NCI-H2227 (cell line): ENCODE data around the gene RSRP1.
"Not testable (repeated sequence)": the region's sequence is repeated elsewhere in the genome, so short reads cannot be mapped to it uniquely, and the experiment has no call there.

Source experiments
- DNase-seq: peaks from one replicate; lab custom pipeline; 2025; ENCODE audit not compliant: unreplicated experiment; lab: John Stamatoyannopoulos, UW

Gene RSRP1, protein sequence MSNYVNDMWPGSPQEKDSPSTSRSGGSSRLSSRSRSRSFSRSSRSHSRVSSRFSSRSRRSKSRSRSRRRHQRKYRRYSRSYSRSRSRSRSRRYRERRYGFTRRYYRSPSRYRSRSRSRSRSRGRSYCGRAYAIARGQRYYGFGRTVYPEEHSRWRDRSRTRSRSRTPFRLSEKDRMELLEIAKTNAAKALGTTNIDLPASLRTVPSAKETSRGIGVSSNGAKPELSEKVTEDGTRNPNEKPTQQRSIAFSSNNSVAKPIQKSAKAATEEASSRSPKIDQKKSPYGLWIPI

DNA sequence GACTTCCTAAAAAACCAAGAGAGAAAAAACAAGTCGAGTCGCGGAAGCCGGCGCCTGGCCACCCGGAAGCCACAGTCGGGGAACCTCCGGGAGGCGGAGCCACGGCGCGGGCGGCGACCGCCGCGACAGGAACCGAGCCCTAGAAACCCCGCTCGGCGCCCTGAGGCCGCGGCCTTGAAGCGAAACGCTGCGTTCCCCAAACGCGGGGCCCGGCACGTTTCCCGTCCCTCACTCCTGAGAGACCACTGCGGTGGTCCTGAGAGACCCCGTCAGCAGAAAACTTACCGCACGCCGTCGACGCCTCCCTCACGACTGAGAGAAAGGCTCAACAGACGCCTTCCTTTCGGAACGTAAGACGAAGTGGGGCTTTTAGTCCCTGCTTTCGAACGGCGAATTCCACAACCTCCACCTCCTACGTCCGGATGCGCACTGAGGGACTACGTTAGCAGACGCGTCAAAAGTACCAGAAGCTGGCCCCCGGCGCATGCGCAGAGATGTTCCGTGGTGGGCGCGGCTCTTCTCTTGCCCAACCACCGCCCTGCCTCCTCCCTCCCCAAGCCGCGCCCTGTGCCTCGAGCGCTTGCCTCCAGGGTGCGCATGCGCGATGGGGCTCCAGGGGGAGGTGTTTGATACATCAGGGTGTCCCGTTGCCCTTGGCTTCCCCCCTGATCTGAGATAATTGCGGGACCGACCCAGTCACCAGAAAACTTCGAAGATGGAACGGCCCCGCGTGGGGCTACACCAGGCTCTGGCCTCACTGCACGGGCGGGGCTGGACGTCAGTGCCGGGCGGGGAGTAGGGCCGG is at the start of gene RSRP1:
RSRP1 (minus strand) TSS at position 431 of the 805 bp plus-strand sequence. CDS start 491 bp downstream, outside the sequence.
- peak; percentile 99 for DNase-seq

DNA sequence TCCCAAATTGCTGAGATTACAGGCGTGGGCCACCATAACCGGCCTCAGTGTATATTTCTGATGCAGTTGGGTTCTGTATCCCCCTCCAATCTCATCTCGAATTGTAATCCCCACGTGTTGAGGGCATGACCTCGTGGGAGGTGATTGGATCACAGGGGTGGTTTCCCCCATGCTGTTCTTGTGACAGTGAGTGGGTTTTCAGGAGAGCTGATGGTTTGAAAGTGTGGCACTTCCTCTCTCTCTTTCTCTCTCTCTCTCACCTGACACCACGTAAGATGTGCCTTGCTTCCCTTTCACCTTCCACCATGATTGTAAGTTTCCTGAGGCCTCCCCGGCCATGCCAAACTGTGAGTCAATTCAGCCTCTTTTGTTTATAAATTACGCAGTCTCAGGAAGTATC is 49.2 kb upstream of the RSRP1 start:
- DNase-seq = not testable (repeated sequence)

DNA sequence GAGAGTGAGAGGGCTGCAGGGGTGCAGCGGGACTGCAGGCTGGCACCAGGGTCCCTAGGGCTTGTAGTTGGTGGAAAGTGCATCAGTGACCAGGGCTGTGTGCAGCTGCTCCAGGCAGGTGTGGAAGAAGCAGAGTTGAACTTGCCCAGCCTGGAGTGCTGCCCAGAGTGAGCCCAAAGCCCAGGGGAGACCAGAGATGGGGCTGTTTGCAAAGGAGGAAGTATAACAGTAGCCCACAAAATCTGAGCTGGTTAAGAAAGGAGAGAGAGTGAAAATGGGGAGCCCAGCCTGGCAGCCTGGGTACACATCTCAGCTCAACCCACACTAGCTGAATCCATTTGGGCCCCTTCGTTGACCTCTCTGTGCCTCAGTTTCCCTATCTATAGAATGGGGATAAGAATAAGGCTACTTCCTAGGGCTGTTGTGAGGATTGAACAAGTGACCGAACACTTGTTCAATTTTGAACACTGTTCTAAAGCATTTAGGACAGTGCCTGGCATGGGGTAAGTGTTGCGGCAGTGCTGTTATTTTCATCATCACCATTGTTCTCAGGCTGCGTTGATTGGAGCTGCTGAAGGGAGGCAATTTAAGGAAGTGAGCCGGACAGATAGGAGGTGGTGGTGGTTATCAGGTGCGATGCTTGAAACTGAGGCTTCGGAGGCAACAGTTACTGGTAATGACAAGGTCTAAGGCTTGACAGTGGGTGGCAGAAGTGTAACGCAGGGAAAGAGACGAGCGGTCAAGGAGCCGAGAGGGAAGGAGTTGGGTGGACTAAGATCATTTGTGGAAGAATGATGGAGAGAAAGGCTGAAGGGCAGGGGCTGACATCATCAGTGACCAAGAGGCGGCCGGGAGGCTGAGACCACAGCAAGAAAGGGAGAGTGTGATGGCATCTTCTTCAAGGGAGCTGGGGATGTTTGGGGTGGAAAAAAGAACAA is 47.9 kb upstream of the RSRP1 start:
- DNase-seq = not testable (repeated sequence)

DNA sequence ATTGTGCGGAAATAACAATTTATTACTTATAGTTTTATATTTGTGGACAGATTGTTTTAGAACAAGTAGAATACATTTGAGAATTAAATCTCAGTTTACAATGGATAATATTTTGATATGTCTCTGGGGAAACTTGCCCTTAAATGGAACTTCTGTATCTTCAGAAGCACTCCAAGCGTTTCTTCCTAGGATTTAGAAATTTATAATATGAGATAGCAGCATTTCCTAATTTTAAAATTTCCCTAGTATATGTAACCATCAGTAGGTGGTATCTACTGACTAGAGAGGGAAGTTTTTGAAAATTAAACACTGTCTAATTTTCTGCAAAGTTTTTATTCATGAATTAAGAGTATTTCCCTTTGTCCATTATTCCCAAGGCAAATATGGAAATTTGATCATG is 46.2 kb upstream of the RSRP1 start:
- not testable (repeated sequence) for DNase-seq

DNA sequence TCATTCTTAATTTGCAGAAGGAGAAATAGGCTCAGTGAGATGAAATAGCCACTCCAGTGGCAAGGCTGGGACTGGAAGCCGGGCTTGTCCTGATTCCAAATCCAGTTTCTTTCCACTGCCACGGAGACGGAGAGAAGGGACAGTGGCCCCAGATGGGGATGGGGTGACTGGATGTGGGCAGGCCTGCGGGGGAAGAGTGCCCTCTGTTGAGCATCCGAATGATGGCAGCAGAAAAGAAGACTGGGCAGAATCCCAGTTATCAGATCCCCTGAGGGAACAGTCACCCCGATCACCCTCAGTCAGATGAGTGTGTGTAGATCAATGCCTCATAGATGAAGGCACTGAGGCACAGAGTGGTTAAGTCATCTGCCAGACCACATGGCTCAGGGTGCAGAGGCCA is 42.8 kb upstream of the RSRP1 start:
- not testable (repeated sequence) for DNase-seq

DNA sequence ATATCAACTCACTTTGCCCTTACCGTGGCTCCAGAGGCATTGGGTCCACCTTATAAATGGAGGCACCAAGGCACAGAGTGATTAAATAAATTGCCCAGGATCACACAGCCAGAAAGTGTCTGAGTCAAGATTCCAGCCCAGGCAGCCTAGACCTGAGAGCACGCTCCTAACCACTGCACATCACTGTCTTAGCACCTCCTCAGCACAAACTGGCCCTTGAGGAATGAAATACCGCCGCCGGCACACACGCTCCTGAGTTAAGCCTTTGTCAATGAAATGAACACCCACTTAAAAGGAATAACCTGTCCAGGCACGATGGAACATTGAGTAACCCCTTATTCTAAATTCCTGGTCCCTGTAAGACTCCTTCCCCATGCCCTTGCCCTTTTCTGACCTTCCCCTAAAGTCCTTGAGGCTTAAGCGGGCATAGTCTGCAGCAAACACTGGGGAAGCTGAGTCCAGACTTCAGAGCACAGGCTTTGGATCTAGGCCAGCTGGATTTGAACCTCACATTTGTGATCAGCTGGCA is 41.4 kb upstream of the RSRP1 start:
- not testable (repeated sequence) for DNase-seq

DNA sequence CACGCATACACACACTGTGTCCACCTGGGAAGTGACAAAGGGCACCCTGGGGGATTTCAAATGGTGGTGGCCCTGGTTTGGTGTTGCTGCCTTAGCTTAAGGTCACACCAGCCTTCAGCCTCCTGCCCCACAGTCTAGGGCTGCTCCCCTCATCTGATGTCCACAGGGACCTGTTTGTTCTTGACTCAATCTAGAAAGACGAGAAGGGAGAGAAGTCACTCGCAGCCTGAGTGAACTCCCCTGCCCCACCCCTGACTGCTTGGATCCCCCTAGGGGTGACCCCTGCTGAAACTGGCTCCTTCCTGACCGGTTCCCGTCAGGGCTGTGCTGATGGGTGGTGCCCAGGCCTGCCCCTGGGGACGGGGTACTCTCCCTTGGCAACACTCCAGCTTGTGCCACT is 39.9 kb upstream of the RSRP1 start:
- not testable (repeated sequence) for DNase-seq

DNA sequence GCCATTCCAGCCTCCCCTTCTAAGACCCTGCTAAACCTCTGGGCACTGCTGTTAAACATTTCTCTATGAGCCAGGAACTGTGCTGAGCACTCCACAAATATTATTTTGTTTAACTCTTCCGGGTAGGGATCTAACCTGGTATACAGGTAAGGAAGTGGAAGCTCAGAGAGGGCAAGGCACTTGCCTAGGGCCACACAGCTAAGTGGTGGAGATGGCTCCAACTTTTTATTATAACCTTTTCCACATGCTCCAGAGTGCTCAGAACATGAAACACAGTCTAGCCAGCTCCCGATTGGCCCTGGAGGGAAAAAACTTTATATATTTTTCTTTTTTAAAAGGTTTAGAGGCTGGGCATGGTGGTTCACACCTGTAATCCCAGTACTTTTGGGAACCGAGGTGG is 38.6 kb upstream of the RSRP1 start:
- DNase-seq = not testable (repeated sequence)

DNA sequence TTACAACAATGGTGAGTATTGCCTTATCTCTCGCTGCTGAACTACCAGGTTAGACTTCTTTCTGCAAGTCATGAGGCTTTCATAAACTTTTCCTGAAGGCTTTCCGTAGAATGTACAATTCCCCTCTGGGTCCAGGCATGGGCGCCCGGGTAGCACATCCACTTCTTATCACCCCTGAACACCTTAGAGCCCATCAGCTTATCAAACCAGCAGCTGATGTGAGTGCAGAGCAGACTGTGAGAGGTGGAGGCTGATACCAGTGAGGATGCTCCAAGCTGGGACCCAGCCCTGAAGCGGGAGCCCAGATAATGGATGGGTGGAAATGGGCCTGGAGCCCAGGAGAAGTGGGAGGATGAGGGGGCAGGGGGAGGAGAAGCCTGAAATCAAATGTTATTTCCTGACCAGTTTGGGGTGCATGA is 32.4 kb upstream of the RSRP1 start:
- not testable (repeated sequence) for DNase-seq

DNA sequence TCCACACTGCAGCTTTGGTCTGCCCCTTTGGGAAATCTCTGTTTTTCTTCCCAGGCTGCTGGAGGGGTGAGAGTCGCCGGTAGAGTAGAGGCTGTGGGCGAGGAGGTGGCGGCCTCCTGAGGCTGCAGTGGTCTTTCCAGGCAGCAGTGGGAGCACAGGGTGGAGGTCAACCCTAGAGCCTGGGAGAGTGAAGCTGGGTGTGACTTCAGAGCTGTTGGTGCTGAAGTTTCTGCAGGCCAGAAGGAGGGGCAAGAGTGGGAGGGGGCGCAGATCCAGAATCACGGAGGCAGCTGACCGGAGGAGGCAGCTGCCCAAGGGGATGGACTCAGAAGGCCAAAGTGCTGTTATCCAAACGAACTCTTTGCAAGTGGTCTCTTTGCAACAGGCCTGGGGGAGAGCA is 31.5 kb upstream of the RSRP1 start:
- not testable (repeated sequence) for DNase-seq

DNA sequence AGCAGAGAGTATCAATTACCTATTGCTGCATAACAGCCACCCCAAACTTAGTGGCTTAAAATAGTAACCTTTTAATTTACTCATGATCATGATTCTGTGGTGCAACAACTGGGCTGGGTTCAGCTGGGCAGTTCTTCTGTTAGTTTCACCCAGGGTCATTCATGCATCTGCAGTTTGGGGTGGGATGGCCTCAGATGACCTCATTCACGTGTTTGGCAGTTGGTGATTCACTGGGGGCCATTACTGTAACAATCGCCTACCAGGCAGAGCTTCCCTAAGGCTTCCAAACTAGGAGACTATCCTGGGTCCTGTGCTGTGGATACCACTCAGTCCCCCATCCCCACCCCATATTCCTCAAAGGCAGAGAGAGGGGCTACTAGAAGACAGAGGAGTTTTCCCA is 31.1 kb upstream of the RSRP1 start:
- DNase-seq = not testable (repeated sequence)

DNA sequence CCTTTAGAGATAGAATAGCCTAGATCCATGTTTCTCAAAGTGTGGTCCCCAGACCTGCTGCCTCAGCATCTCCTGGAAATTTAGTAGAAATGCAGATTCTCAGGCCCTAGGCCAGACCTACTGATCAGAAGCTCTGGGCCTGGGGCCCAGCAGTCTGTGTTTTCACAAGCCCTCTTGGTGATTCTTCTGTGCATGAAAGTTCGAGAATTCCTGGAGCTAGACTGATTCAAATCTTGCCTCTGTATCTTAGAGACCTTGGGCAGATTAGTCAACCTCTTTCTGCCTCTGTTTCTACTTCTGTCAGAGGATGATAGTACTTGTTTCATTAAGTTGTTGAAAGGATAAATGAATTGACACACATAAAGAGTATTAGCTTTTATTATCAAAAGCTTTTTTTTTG is 30.0 kb upstream of the RSRP1 start:
- DNase-seq = not testable (repeated sequence)

DNA sequence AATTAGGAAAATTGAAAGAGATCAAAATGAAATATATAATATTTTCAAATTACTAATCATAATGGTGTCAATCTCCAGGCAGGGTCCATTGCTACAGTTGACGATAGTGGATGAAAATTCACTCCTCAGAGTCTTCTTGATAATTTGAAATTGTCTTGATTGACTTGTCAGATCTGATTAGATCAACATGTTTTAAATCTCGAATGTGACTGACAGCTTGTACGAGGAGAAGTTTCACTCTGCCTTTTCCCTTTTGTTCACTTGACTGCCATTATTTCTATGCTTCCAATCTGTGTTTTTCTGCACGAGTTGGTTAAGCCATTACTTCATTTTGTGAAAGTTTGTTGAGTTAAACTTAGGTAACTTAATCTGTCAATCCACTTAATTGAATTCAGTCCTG is 28.4 kb upstream of the RSRP1 start:
- DNase-seq = not testable (repeated sequence)

DNA sequence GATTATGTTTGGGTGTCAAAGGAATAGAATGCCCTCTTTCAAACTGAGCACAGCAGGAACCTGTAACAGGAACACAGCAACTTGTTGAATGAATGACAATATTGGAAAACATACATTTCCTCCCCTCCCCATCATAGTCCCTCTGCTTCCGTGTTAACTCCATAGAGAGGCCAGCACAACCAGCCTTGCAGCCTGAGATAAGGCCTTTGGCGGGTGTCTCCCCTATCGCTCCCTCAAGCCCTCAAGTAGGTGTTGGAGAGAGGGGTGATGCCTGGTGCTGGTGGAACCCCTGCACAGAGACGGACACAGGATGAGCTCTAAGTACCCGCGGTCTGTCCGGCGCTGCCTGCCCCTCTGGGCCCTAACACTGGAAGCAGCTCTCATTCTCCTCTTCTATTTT is 25.0 kb upstream of the RSRP1 start, which contains the start of gene RHD:
RHD (plus strand) TSS at position 272 of the 400 bp plus-strand sequence; CDS start at position 311, 39 bp downstream.
- not testable (repeated sequence) for DNase-seq

DNA sequence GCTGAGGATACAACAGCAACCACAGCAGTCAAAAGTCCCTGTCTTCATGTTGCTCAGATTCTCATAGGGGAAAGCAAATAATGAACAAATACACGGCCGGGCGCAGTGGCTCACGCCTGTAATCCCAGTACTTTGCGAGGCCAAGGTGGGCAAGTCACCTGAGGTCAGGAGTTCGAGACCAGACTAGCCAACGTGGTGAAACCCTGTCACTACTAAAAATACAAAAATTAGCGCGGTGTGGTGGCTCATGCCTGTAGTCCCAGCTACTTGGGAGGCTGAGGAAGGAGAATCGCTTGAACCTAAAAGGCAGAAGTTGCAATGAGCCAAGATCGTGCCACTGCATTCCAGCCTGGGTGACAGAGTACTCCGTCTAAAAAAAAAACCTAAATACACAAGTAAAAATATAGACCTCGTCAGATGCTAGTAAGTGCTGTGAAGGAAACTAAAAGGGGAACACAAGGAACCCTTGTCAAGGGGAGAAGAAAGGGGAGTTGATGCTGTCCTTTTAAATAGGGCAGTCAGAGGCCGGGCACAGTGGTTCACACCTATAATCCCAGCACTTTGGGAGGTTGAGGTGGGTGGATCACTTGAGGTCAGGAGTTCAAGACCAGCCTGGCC is 21.0 kb upstream of the RSRP1 start:
- DNase-seq = not testable (repeated sequence)

DNA sequence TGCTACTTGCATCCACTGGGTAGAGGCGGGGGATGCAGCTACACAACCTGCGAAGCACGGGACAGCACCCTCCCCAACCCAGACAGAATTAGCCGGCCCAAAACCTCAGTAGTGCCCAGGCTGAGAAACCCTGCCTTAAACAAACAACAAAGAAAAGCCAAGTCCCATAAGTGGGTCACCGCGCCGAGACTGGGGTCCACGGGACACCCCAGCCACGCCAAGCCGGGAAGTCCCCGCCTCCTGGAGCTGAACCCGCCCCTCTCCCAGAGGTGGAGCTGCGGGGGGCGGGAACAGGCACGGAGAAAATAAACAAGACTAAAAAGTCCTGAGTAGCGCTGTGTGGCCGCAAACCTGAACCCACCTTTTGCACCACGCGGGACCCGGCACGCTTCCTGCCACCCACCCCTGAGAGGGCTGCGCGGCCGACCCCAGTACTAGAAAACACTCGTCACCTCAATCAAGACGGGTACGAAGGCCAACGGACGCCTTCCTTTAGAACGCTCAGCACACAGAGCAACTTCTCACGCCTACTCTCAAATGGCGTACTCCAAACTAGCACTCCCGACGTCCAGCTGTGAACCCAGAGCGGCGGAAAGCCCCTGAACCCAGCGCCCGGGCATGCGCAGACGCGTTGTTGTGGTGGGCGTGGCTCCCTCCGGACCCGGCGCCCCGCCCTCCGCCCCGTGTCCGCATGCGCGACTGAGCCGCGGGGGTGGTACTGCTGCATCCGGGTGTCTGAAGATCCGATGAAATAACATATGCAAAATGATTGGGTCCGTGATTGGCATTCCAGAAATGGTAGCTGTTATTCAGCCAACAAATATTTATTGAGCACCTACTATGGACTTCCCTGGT is 20.3 kb upstream of the RSRP1 start:
- peak; percentile 61 for DNase-seq

DNA sequence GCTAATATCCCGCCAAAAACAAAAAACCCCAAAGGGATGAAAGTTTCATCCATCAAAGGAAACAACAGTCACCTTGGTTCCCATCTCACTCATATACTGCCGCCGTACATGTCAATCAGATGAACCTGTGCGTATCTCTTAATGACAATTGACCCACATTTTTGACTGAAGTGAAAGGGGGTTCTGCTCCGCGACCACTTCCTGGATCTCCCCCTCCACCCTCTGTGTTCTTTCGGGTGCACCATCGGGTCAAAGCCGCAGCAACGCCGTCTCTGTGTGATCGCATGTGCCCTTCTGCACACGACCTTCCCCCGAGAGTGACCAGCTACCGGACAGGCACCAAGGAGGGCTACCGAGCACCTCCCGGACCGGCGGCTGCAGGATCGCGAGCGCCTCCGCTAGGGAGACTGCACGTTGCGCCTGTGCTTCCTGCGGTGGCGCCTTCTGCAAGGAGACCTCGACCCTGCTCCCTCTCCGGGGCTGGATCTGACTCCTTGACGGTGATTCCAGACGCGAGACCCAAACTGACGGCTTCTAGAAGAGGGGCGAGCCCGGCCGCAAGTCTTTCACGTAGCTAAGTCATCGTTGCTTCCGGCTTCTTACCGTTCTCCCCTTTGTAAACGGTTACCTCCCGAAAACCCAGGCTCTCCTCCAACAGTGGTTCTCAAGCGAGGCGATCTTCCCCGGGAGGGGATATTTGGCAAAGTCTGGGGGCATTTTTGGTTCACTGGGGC is 19.5 kb upstream of the RSRP1 start:
- not testable (repeated sequence) for DNase-seq

DNA sequence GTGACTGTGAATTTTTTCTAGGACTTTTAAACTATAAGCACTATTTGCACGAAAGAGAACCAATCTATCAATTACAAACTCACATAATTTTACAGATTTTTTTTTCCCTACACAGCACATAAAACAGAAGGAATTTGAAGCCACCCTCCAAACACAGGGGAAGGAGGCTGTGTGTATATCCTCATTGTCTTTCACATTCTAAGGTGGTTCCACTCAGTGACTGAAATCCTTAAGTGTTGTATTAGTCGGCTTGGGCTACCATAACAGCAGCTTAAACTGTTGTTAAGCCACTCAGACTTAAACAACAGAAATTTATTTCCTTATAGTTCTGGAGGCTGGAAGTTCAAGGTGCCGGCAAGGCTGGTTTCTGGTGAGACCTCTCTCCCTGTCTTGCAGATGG is 13.1 kb upstream of the RSRP1 start:
- DNase-seq = not testable (repeated sequence)

DNA sequence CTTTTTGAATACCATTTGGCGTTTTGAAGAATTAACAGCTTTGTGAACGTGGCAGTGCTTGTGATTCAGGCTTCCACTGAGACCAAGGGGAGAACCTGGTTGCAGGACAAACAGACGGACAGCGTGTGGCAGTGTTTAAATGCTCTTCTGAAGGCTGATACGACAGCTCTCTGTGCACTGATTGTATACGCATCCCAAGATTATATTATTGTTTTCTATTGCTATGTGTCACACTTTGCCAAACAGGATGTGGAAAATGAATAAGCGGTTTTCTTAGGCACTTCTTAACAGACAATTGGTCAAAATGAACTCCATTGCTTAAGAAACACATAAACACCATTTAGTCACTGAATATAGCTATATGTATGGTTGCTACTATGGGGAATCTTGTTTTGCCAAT is 12.6 kb upstream of the RSRP1 start:
- DNase-seq = not testable (repeated sequence)
